ENCODE measurements around the gene DDX25. TPM values are rescaled to one million over a fixed set of nuclear protein-coding genes. Genes with fewer than 3 reads are reported as not detected.

The DDX25 gene
- total and polyA plus RNA-seq, 2 of the 13 experiments (the other 11 are each of a cell fraction or from before 2014, with no cell fraction given) = 0.17 to 0.29 TPM

DNA sequence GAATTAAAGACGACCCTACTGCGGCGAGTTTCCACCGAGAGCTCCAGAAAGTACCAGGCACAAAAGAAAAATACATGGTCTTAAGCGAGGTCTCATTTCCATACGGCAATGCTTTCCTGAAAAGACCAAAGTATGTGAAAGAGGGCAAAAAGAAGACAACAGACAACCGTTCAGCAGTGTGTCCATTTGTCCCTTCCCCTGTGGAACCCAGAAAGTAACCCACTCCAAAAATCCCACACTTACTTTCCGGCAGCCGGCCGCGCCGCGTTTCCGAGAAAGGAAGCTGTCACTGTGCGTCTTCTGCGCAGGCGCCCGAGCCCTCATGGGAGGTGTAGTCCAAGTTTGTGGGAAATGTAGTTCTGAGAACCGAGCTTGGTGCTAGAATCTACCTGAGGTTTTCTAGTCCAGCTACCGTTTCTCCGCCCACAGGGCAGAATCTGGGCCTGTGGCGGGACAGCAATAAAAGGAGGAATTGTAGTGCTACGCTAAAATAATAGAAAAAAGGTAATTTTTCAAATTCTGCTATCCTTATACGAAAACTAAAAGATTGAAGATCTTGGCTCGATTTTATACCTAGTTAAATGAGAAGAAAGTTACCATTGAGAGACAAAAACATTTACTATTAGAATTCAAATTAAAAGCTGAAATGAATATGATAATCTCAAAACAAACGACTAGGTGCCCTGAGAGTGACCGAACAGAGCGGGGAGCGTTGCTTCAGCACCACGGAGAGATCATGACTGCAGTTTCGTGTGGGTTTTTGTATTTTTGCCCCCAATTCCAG, 1.2 kb upstream of the DDX25 start, which contains the start of gene PUS3 (continued):
- TF ChIP-seq CHD2 (IDR thresholded peaks at IDR 0.05; ENCODE audit: low read depth, low read length) (no peak), ZFP41 (CRISPR knock-in tag; IDR thresholded peaks at IDR 0.05; ENCODE audit: borderline replicate concordance) (no peak), HOXA5 (CRISPR knock-in tag; IDR thresholded peaks at IDR 0.05) (no peak), MIXL1 (CRISPR knock-in tag; IDR thresholded peaks at IDR 0.05) (no peak), KDM3A (CRISPR knock-in tag; IDR thresholded peaks at IDR 0.05; ENCODE audit: low read depth) (no peak), KDM5B (CRISPR knock-in tag; IDR thresholded peaks at IDR 0.05; ENCODE audit: borderline replicate concordance) (no peak), ZNF598 (CRISPR knock-in tag; IDR thresholded peaks at IDR 0.05; ENCODE audit: borderline replicate concordance) (0 out of 2 replicates have a peak, but pooled peaks have one; percentile 53), ZNF30 (CRISPR knock-in tag; IDR thresholded peaks at IDR 0.05) (no peak), FOXO1 (CRISPR knock-in tag; IDR thresholded peaks at IDR 0.05) (no peak), ZNF34 (CRISPR knock-in tag; IDR thresholded peaks at IDR 0.05; ENCODE audit: borderline replicate concordance) (no peak), KDM6A (CRISPR knock-in tag; IDR thresholded peaks at IDR 0.05; ENCODE audit: low read depth) (no peak), ZNF883 (CRISPR knock-in tag; IDR thresholded peaks at IDR 0.05; ENCODE audit: not compliant biosample characterization) (no peak), TARDBP (CRISPR knock-in tag; IDR thresholded peaks at IDR 0.05) (no peak), PCBP2 (optimal IDR thresholded peaks at IDR 0.05; ENCODE audit: low read depth, low read length, poor library complexity, severe bottlenecking) (no peak), ZKSCAN8 (CRISPR knock-in tag; IDR thresholded peaks at IDR 0.05; ENCODE audit: borderline replicate concordance) (no peak), ZNF780A (CRISPR knock-in tag; IDR thresholded peaks at IDR 0.05) (no peak), KDM5A (IDR thresholded peaks at IDR 0.05; ENCODE audit: borderline replicate concordance, low read length) (0 out of 2 replicates have a peak, but pooled peaks have one; percentile 27), ZNF253 (CRISPR knock-in tag; IDR thresholded peaks at IDR 0.05; ENCODE audit: borderline replicate concordance) (no peak), ZZZ3 (CRISPR knock-in tag; IDR thresholded peaks at IDR 0.05; ENCODE audit: borderline replicate concordance) (no peak), ZNF296 (CRISPR knock-in tag; conservative IDR thresholded peaks at IDR 0.05) (no peak), MZF1 (CRISPR knock-in tag; IDR thresholded peaks at IDR 0.05; ENCODE audit: borderline replicate concordance) (no peak), BRCA1 (CRISPR knock-in tag; IDR thresholded peaks at IDR 0.05) (no peak), SRF (IDR thresholded peaks at IDR 0.05; ENCODE audit: low read depth, low read length) (0 out of 2 replicates have a peak, but pooled peaks have one; percentile 17), STAG1 (CRISPR knock-in tag; IDR thresholded peaks at IDR 0.05) (no peak)
- TF ChIP-seq, protein P1, sequence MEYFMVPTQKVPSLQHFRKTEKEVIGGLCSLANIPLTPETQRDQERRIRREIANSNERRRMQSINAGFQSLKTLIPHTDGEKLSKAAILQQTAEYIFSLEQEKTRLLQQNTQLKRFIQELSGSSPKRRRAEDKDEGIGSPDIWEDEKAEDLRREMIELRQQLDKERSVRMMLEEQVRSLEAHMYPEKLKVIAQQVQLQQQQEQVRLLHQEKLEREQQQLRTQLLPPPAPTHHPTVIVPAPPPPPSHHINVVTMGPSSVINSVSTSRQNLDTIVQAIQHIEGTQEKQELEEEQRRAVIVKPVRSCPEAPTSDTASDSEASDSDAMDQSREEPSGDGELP (IDR thresholded peaks at IDR 0.05; ENCODE audit: borderline replicate concordance, low read depth) = 0 out of 2 replicates have a peak, but pooled peaks have one; percentile 8
- TF ChIP-seq, protein P2, sequence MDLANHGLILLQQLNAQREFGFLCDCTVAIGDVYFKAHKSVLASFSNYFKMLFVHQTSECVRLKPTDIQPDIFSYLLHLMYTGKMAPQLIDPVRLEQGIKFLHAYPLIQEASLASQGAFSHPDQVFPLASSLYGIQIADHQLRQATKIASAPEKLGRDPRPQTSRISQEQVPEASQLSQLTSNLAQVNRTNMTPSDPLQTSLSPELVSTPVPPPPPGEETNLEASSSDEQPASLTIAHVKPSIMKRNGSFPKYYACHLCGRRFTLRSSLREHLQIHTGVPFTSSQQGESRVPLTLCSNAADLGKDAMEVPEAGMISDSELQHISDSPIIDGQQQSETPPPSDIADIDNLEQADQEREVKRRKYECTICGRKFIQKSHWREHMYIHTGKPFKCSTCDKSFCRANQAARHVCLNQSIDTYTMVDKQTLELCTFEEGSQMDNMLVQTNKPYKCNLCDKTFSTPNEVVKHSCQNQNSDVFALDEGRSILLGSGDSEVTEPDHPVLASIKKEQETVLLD (CRISPR knock-in tag; IDR thresholded peaks at IDR 0.05; ENCODE audit: low read depth) = no peak
- TF ChIP-seq, protein P3, sequence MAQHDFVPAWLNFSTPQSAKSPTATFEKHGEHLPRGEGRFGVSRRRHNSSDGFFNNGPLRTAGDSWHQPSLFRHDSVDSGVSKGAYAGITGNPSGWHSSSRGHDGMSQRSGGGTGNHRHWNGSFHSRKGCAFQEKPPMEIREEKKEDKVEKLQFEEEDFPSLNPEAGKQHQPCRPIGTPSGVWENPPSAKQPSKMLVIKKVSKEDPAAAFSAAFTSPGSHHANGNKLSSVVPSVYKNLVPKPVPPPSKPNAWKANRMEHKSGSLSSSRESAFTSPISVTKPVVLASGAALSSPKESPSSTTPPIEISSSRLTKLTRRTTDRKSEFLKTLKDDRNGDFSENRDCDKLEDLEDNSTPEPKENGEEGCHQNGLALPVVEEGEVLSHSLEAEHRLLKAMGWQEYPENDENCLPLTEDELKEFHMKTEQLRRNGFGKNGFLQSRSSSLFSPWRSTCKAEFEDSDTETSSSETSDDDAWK (CRISPR knock-in tag; IDR thresholded peaks at IDR 0.05) = no peak
- TF ChIP-seq, protein P4, sequence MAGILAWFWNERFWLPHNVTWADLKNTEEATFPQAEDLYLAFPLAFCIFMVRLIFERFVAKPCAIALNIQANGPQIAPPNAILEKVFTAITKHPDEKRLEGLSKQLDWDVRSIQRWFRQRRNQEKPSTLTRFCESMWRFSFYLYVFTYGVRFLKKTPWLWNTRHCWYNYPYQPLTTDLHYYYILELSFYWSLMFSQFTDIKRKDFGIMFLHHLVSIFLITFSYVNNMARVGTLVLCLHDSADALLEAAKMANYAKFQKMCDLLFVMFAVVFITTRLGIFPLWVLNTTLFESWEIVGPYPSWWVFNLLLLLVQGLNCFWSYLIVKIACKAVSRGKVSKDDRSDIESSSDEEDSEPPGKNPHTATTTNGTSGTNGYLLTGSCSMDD (CRISPR knock-in tag; IDR thresholded peaks at IDR 0.05) = no peak
